GM23248 (cell line): Measurements from ENCODE around the gene C10orf90. TPM values are rescaled to one million over a fixed set of nuclear protein-coding genes. Genes with fewer than 3 reads are reported as not detected.

Experiments used
- DNase-seq: peaks from one replicate; pipeline ENCODE4 v3.0.0-alpha.2; 2015
- H2AFZ ChIP-seq: fragments of 200-600 bp; sonication (generic); 2 replicates; pipeline ENCODE4 v1.6.1; 2016; ENCODE audit warnings: antibody characterized with exemption
- H3F3A ChIP-seq: fragments of 200-600 bp; sonication (generic); 2 replicates; pipeline ENCODE4 v1.6.1; 2016; ENCODE audit warnings: mild to moderate bottlenecking, antibody characterized with exemption, mixed run types; ENCODE audit not compliant: insufficient read depth
- H3K27ac ChIP-seq: fragments of 200-600 bp; sonication (generic); 2 replicates; pipeline ENCODE4 v1.5.1; 2016; ENCODE audit warnings: mild to moderate bottlenecking
- H3K27me3 ChIP-seq: fragments of 200-600 bp; sonication (generic); replicated peaks from 2 replicates; pipeline ENCODE4 v1.6.1; 2016; ENCODE audit warnings: mild to moderate bottlenecking; ENCODE audit not compliant: insufficient read depth
- H3K36me3 ChIP-seq: fragments of 200-600 bp; sonication (generic); 2 replicates; pipeline ENCODE4 v1.6.1; 2016; ENCODE audit warnings: low read depth, mild to moderate bottlenecking
- H3K4me1 ChIP-seq: fragments of 200-600 bp; sonication (generic); 2 replicates; pipeline ENCODE4 v1.6.1; 2016; ENCODE audit warnings: mild to moderate bottlenecking; ENCODE audit not compliant: insufficient read depth
- H3K4me2 ChIP-seq: fragments of 200-600 bp; sonication (generic); one replicate; pipeline ENCODE4 v1.6.1; 2016; ENCODE audit warnings: mild to moderate bottlenecking; ENCODE audit not compliant: unreplicated experiment
- H3K4me3 ChIP-seq: fragments of 200-600 bp; sonication (generic); 2 replicates; pipeline ENCODE4 v1.5.1; 2016; ENCODE audit warnings: mild to moderate bottlenecking
- H3K79me2 ChIP-seq: fragments of 200-600 bp; sonication (generic); 2 replicates; pipeline ENCODE4 v1.6.1; 2016; ENCODE audit warnings: mild to moderate bottlenecking; ENCODE audit not compliant: insufficient read depth
- H3K9ac ChIP-seq: fragments of 200-600 bp; sonication (generic); 2 replicates; pipeline ENCODE4 v1.6.1; 2016; ENCODE audit warnings: mild to moderate bottlenecking
- H3K9me2 ChIP-seq: fragments of 200-600 bp; sonication (generic); 2 replicates; pipeline ENCODE4 v1.6.1; 2016; ENCODE audit warnings: mixed run types, mild to moderate bottlenecking, moderate library complexity; ENCODE audit not compliant: insufficient read depth
- H3K9me3 ChIP-seq: fragments of 200-600 bp; sonication (generic); one replicate; pipeline ENCODE4 v1.6.1; 2017; ENCODE audit warnings: low read depth
- H4K20me1 ChIP-seq: fragments of 200-600 bp; sonication (generic); 2 replicates; pipeline ENCODE4 v1.6.0; 2016; ENCODE audit not compliant: insufficient read depth
- EZH2 ChIP-seq: fragments of 200-600 bp; sonication (generic); IDR thresholded peaks from 2 replicates; pipeline ENCODE4 v1.6.1; 2018; ENCODE audit warnings: antibody characterized with exemption, mild to moderate bottlenecking; ENCODE audit not compliant: insufficient read depth, poor library complexity, severe bottlenecking
- EZH2phosphoT487 ChIP-seq: fragments of 200-600 bp; sonication (generic); IDR thresholded peaks from 2 replicates; pipeline ENCODE4 v1.6.1; 2018; ENCODE audit warnings: antibody characterized with exemption, moderate library complexity, mild to moderate bottlenecking, low read depth; ENCODE audit not compliant: insufficient read depth
- WGBS, 2 experiments: methylation state at CpG; one replicate each; pipeline ENCODE4 v1.1.6; 2015 to 2017; ENCODE audit warnings: low lambda C conversion rate in 2 of 2, low coverage in 1 of 2; ENCODE audit errors: missing lambda C conversion rate in 2 of 2; 5-methylcytosine and 5-hydroxymethylcytosine counted together
- in situ Hi-C: fragments of 300-500 bp; cut with MboI; formaldehyde crosslinking; loops from 2 replicates; pipeline ENCODE4 v1.15.0; 2020
- polyA plus RNA-seq: library from polyadenylated mRNA; unstranded; fragments of >200 nt; fragmentation: Nextera tagmentation; extraction: Ambion mirVana; gene quantifications from 2 replicates; pipeline ENCODE4 v1.2.1, GENCODE V29; 2016
- total RNA-seq: library from RNA; depleted of rRNA; stranded (reverse); fragments of >200 nt; shearing (Covaris generic); gene quantifications from 2 replicates; pipeline ENCODE4 v1.2.3, GENCODE V29; 2014

Gene C10orf90
- total and polyA plus RNA-seq, 2 experiments from 2014 or later: 0.22 to 0.71 TPM

GRCh38 chr10:126468876-126469643 is 201.4 kb downstream of the C10orf90 start:
- Histone ChIP-seq H3K9ac (no peak overlapping the region), H3F3A (no peaks in the 10 kb centered on the region), H3K27me3 (no peaks in the 10 kb centered on the region), H4K20me1 (no peaks in the 10 kb centered on the region), H3K27ac (no peak overlapping the region), H3K4me1 (no peaks in the 10 kb centered on the region), H3K4me2 (no peak overlapping the region), H3K79me2 (no peaks in the 10 kb centered on the region), H3K36me3 (no peaks in the 10 kb centered on the region), H3K9me2 (no peaks in the 10 kb centered on the region), H2AFZ (no peak overlapping the region), H3K4me3 (no peak overlapping the region), H3K9me3 (no peaks in the 10 kb centered on the region)
- DNase-seq: no peak
- no peak for TF ChIP-seq EZH2phosphoT487
- no peak for TF ChIP-seq EZH2
- 58 to 66% methylated on average over 5 of the region's 5 CpGs for WGBS, 2 experiments
- in situ Hi-C loops: no loop called here

GRCh38 chr10:126468467-126468866 is 202.0 kb downstream of the C10orf90 start:
- Histone ChIP-seq H3K4me2 (no peak overlapping the region), H3K36me3 (no peaks in the 10 kb centered on the region), H3K9me3 (no peaks in the 10 kb centered on the region), H3K9ac (no peak overlapping the region), H4K20me1 (no peaks in the 10 kb centered on the region), H2AFZ (no peak overlapping the region), H3K9me2 (no peaks in the 10 kb centered on the region), H3K27me3 (no peaks in the 10 kb centered on the region), H3K27ac (no peak overlapping the region), H3K4me3 (no peak overlapping the region), H3K4me1 (no peaks in the 10 kb centered on the region), H3F3A (no peaks in the 10 kb centered on the region), H3K79me2 (no peaks in the 10 kb centered on the region)
- TF ChIP-seq EZH2: no peak
- TF ChIP-seq EZH2phosphoT487: no peak
- in situ Hi-C loops: no loop called here
- DNase-seq: no peak
- WGBS, 2 experiments: 75 to 79% methylated on average over 4 of the region's 4 CpGs

- H3K9me2 ChIP-seq: no peaks in the 10 kb centered on the region
- H3F3A ChIP-seq: no peaks in the 10 kb centered on the region
- no peaks in the 10 kb centered on the region for H4K20me1 ChIP-seq
- H3K27ac ChIP-seq: no peak overlapping the region
- no peak overlapping the region for H3K4me3 ChIP-seq
- no peak overlapping the region for H3K9ac ChIP-seq
- 9 to 21% methylated on average over 1 of the region's 1 CpG for WGBS, 2 experiments
- H3K4me2 ChIP-seq: no peak overlapping the region
- no peaks in the 10 kb centered on the region for H3K79me2 ChIP-seq
- no peak overlapping the region for H2AFZ ChIP-seq
- H3K27me3 ChIP-seq: no peaks in the 10 kb centered on the region
- H3K36me3 ChIP-seq: no peaks in the 10 kb centered on the region
- H3K9me3 ChIP-seq: no peaks in the 10 kb centered on the region
- TF ChIP-seq EZH2phosphoT487: no peak
- no peak for TF ChIP-seq EZH2
- no peaks in the 10 kb centered on the region for H3K4me1 ChIP-seq
- in situ Hi-C loops: no loop called here
- DNase-seq: no peak
These were observed 204.7 kb downstream of the C10orf90 start for GRCh38 chr10:126465771-126466170.

GRCh38 chr10:126463286-126463685 is 207.2 kb downstream of the C10orf90 start:
- Histone ChIP-seq H3K27me3 (no peaks in the 10 kb centered on the region), H3K27ac (no peak overlapping the region), H3K4me3 (no peak overlapping the region), H3K9me2 (no peaks in the 10 kb centered on the region), H3K4me2 (no peak overlapping the region), H3K9ac (no peak overlapping the region), H3K36me3 (no peaks in the 10 kb centered on the region), H3K9me3 (no peaks in the 10 kb centered on the region), H4K20me1 (no peaks in the 10 kb centered on the region), H3K79me2 (no peaks in the 10 kb centered on the region), H2AFZ (no peak overlapping the region), H3F3A (peaks cover 16% of the 10 kb centered on the region), H3K4me1 (peaks cover 22% of the 10 kb centered on the region)
- in situ Hi-C loops: no loop called here
- TF ChIP-seq EZH2: no peak
- TF ChIP-seq EZH2phosphoT487: no peak
- DNase-seq: no peak
- WGBS, 2 experiments: 63 to 70% methylated on average over 11 of the region's 11 CpGs
